ENCODE data around the gene CCDC15.
"Not testable (repeated sequence)": the region's sequence is repeated elsewhere in the genome, so short reads cannot be mapped to it uniquely, and the experiment has no call there.

The CCDC15 gene

DNA sequence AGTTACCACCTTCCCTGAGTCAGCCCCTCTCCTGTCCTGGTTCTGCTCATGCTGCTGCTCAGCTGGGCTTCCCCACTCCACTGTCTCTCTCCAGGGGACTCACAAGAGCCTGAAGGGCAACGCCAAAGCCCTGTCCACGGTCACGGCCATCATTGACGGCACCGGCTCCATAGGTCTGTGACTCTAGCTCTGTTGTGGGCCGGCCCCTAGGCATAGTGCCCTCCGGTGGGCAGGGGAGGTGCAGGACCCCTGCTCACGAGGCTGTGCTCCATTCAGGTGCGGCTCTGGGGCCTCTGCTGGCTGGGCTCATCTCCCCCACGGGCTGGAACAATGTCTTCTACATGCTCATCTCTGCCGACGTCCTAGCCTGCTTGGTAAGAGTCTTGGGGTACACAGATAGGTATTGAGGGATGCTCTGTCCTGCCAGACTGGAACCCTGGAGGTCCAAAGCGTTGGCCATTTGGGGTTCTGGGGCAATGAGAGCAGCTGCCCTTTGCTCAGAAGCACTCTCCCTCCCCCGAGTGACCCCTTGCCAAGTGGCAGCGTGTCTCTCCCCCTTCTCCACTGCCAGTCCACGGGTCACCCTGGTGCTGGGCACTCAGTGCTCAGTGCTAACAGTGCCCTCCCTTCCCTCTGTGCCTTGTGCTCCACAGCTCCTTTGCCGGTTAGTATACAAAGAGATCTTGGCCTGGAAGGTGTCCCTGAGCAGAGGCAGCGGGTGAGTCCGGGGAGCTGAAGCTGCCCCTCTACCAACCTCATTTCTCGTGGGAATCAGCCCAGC, 131.5 kb downstream of the CCDC15 start:
- Histone ChIP-seq H3K27ac (ENCODE audit: low read length) (no peak overlapping the region), H3K9me3 (ENCODE audit: control insufficient read depth in 1 of 2, low read length in 2 of 2) (no peaks in the 10 kb centered on the region), H3K4me3 (ENCODE audit: low read depth in 1 of 2, low read length in 2 of 2) (no peak overlapping the region), H3K4me1 (ENCODE audit: control insufficient read depth in 1 of 2, insufficient read depth in 2 of 2, low read length in 2 of 2) (no peaks in the 10 kb centered on the region), H3K27me3 (ENCODE audit: low read depth, low read length) (no peaks in the 10 kb centered on the region), H3K36me3 (ENCODE audit: control insufficient read depth in 1 of 2, insufficient read depth in 2 of 2, low read length in 2 of 2) (no peaks in the 10 kb centered on the region)

DNA sequence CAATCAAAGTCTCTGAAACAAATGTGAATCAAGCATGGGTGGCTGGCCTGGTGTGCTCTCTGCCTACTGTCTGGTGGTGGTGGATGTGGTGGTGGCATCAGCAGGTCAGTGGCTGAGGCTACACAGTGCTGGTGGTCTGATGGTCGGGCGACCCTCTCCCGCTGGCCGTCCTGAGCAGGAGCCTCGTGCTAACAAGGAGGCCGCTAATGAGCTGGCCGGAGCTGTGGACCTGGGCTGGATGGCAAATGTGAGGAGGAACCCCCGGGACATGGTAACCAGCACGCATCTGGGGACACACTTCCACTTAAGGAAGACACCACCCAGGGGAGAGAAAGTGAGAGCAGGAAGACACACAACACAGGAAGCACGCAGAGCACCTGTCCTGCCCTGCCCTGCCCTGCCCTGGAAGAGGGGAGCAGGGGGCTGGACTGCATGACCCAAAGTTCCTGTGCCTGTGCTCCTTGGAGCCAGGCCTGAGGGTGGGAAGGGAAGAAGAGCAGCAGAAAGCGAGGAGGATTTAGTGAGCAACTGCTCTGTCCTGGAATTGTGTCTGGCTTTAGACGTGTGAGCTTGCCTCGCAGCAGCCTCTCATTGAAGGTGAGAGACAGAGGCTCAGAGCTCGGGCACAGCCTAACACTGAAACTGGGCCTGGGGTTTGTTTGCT, 132.8 kb downstream of the CCDC15 start:
- Histone ChIP-seq H3K27ac (ENCODE audit: low read length) (no peak overlapping the region), H3K27me3 (ENCODE audit: low read depth, low read length) (no peaks in the 10 kb centered on the region), H3K9me3 (ENCODE audit: control insufficient read depth in 1 of 2, low read length in 2 of 2) (no peaks in the 10 kb centered on the region), H3K4me3 (ENCODE audit: low read depth in 1 of 2, low read length in 2 of 2) (no peak overlapping the region), H3K36me3 (ENCODE audit: control insufficient read depth in 1 of 2, insufficient read depth in 2 of 2, low read length in 2 of 2) (no peaks in the 10 kb centered on the region), H3K4me1 (ENCODE audit: control insufficient read depth in 1 of 2, insufficient read depth in 2 of 2, low read length in 2 of 2) (peaks cover 0 to 4% of the 10 kb centered on the region in 2 donors)

DNA sequence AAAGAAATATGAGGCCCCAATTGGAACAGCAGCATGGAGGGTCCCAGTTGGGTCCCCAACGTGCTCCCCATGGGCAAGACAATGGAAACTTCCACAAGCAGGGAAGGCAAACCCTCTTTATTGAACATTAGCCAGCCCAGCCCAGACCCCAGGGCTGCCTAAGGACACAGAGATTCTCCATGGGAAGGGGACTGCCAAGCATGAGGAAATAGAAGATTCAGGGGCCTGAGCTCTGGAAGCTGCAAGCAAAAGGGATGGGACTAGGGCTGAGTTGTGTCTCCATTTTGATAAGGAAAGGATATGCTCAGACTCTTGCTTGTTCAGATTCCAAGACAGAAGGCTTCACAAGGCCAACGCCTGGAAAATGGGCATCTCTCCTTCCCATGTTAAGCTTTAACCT, 134.1 kb downstream of the CCDC15 start:
- H3K36me3 ChIP-seq (ENCODE audit: control insufficient read depth in 1 of 2, insufficient read depth in 2 of 2, low read length in 2 of 2): no peaks in the 10 kb centered on the region
- no peak overlapping the region for H3K4me3 ChIP-seq (ENCODE audit: low read depth in 1 of 2, low read length in 2 of 2)

DNA sequence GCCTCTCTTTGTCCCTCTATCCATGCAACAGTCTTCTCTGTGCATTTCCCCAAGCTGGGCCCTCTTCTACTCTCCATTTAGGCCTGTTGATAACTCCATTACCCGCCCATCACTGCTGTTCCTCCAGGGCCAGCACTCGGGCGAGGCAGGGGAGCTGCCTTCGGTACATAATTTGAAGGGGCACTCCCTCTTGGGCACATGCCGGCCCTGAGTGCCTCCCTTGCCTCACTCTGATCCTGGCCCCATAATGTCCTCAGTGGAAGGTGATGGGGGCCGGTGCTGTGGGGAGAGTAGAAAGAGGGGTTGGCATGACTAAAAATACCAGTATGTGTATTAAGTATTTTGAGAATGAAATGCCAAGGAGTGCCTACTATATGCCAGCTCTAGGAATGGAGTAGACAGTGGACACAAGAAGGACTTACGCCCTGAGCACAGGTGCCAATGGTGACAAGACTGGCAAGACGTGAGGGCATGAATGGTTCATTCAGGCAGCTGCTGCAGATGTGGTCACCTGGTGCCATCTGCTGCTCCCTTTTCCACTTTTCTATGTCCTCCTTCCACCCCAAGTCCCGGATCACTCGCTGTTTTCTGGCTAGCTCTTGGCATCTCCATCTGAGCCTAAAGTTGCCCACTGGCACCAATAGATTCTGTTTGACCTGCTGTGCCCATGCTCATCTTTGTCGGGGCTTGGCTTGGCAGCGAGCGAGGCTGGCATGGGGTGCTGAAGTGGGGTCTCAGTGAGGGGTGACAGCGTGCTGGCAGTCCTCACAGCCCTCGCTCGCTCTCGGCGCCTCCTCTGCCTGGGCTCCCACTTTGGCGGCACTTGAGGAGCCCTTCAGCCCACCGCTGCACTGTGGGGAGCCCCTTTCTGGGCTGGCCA, 134.8 kb downstream of the CCDC15 start:
- Histone ChIP-seq H3K36me3 (ENCODE audit: control insufficient read depth in 1 of 2, insufficient read depth in 2 of 2, low read length in 2 of 2) (no peaks in the 10 kb centered on the region), H3K27me3 (ENCODE audit: low read depth, low read length) (no peaks in the 10 kb centered on the region), H3K4me1 (ENCODE audit: control insufficient read depth in 1 of 2, insufficient read depth in 2 of 2, low read length in 2 of 2) (peaks cover 0 to 4% of the 10 kb centered on the region in 2 donors), H3K27ac (ENCODE audit: low read length) (no peak overlapping the region), H3K4me3 (ENCODE audit: low read depth in 1 of 2, low read length in 2 of 2) (no peak overlapping the region), H3K9me3 (ENCODE audit: control insufficient read depth in 1 of 2, low read length in 2 of 2) (no peaks in the 10 kb centered on the region)

More for the DNA sequence above, 134.1 kb downstream of the CCDC15 start:
- Histone ChIP-seq H3K27me3 (ENCODE audit: low read depth, low read length) (no peaks in the 10 kb centered on the region), H3K27ac (ENCODE audit: low read length) (no peak overlapping the region), H3K9me3 (ENCODE audit: control insufficient read depth in 1 of 2, low read length in 2 of 2) (no peaks in the 10 kb centered on the region), H3K4me1 (ENCODE audit: control insufficient read depth in 1 of 2, insufficient read depth in 2 of 2, low read length in 2 of 2) (peaks cover 0 to 4% of the 10 kb centered on the region in 2 donors)

DNA sequence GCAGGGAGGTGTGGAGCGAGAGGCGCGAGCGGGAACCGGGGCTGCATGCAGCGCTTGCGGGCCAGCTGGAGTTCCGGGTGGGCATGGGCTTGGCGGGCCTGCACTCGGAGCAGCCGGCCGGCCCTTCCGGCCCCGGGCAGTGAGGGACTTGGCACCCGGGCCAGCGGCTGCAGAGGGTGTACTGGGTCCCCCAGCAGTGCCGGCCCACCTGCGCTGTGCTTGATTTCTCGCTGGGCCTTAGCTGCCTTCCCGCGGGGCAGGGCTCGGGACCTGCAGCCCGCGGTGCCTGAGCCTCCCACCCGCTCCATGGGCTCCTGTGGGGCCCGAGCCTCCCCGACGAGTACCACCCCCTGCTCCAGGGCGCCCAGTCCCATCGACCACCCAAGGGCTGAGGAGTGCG, 135.5 kb downstream of the CCDC15 start:
- not testable (repeated sequence) for H3K9me3 ChIP-seq (ENCODE audit: control insufficient read depth in 1 of 2, low read length in 2 of 2); H3K36me3 ChIP-seq (ENCODE audit: control insufficient read depth in 1 of 2, insufficient read depth in 2 of 2, low read length in 2 of 2); H3K4me3 ChIP-seq (ENCODE audit: low read depth in 1 of 2, low read length in 2 of 2); H3K27ac ChIP-seq (ENCODE audit: low read length); H3K27me3 ChIP-seq (ENCODE audit: low read depth, low read length); H3K4me1 ChIP-seq (ENCODE audit: control insufficient read depth in 1 of 2, insufficient read depth in 2 of 2, low read length in 2 of 2)

DNA sequence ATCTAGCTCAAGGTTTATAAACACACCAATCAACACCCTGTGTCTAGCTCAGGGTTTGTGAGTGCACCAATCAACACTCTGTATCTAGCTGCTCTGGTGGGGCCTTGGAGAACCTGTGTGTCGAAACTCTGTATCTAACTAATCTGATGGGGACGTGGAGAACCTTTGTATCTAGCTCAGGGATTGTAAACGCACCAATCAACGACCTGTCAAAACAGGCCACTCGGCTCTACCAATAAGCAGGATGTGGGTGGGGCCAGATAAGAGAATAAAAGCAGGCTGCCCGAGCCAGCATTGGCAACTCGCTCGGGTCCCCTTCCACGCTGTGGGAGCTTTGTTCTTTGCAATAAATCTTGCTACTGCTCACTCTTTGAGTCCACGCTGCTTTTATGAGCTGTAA, 136.1 kb downstream of the CCDC15 start:
- not testable (repeated sequence) for H3K9me3 ChIP-seq (ENCODE audit: control insufficient read depth in 1 of 2, low read length in 2 of 2); H3K27ac ChIP-seq (ENCODE audit: low read length)

DNA sequence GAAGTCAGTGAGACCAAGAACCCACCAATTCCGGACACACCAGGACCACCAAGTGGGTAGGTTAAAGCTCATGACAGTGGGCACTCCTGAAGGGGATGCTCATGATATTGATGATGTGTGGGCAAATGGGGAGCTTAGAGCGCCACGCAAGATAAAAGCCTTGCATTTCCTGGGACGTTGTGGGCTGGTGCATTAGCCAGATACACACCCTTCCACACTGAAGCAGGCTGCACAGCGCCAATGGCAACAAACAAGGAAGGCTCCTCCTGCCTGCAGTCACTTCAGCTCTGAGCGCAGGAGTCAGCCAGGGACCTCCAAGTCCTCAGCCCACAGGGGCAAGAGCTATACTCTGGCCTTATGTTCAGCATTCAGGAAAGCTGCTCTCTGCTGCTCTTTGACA, 136.8 kb downstream of the CCDC15 start:
- Histone ChIP-seq H3K4me1 (ENCODE audit: control insufficient read depth in 1 of 2, insufficient read depth in 2 of 2, low read length in 2 of 2) (peaks cover 0 to 4% of the 10 kb centered on the region in 2 donors), H3K27ac (ENCODE audit: low read length) (no peak overlapping the region), H3K27me3 (ENCODE audit: low read depth, low read length) (no peaks in the 10 kb centered on the region), H3K9me3 (ENCODE audit: control insufficient read depth in 1 of 2, low read length in 2 of 2) (no peaks in the 10 kb centered on the region), H3K4me3 (ENCODE audit: low read depth in 1 of 2, low read length in 2 of 2) (no peak overlapping the region), H3K36me3 (ENCODE audit: control insufficient read depth in 1 of 2, insufficient read depth in 2 of 2, low read length in 2 of 2) (peaks cover 0 to under 1% of the 10 kb centered on the region in 2 donors)

More for the DNA sequence above, 136.1 kb downstream of the CCDC15 start:
- not testable (repeated sequence) for H3K4me1 ChIP-seq (ENCODE audit: control insufficient read depth in 1 of 2, insufficient read depth in 2 of 2, low read length in 2 of 2); H3K36me3 ChIP-seq (ENCODE audit: control insufficient read depth in 1 of 2, insufficient read depth in 2 of 2, low read length in 2 of 2); H3K4me3 ChIP-seq (ENCODE audit: low read depth in 1 of 2, low read length in 2 of 2); H3K27me3 ChIP-seq (ENCODE audit: low read depth, low read length)
